ENCODE data around the gene CLNK. TPM values are rescaled to one million over a fixed set of nuclear protein-coding genes. Genes with fewer than 3 reads are reported as not detected.

CLNK gene
- total RNA-seq, 1 experiment from 2014 or later = not detected

DNA sequence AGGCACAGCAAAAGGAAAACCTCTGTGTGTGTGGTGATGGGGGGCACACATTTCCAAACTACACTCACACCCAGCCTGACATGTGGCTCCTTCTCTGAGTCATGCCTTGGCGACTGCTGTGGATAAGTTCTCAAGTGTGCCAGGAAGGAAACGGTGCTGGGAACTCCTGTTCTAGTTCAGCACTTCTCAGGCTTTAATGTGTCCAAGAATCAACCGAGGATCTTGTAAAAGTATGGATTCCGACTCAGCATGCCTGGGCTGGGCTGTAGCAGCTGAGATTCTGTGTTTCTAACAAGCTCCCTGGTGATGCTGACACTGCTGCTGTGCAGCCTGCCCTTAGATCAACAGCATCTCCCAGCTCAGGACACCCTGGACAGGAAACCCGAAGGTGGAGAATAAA, 20.2 kb downstream of the CLNK start:
- DNase-seq = no peak
- WGBS (ENCODE audit: extremely low coverage, insufficient read length, low lambda C conversion rate) = no CpG with 5 or more reads among the region's 5 CpGs
- peaks cover 3% of the 10 kb centered on the region; the same call in 1 of the 2 replicates for H3K27me3 Mint-ChIP-seq (ENCODE audit: low read depth)

More for the DNA sequence above, 20.2 kb downstream of the CLNK start:
- Histone ChIP-seq H3K4me2 (ENCODE audit: insufficient read depth, insufficient read length, low read length) (no peak overlapping the region), H3K14ac (ENCODE audit: insufficient read depth, low read length) (no peak overlapping the region; the same call in 1 of the 2 replicates), H3K79me2 (ENCODE audit: insufficient read depth, low read length) (no peaks in the 10 kb centered on the region), H3K9ac (ENCODE audit: extremely low read depth, insufficient read length, low read length) (no peak overlapping the region), H2BK120ac (ENCODE audit: low read depth, low read length, poor library complexity, severe bottlenecking) (no peak overlapping the region), H3K4me1 (ENCODE audit: insufficient read depth, low read length) (no peaks in the 10 kb centered on the region), H2BK5ac (ENCODE audit: insufficient read length, low read length) (no peak overlapping the region), H4K5ac (ENCODE audit: insufficient read length, low read depth, low read length) (no peak overlapping the region), H3T11ph (ENCODE audit: low read length) (no peak overlapping the region), H3K9me3 (ENCODE audit: control insufficient read depth, low read depth, low read length) (no peaks in the 10 kb centered on the region), H2AK5ac (ENCODE audit: insufficient read length, low read length) (no peak overlapping the region), H4K20me1 (ENCODE audit: control insufficient read depth, insufficient read depth, insufficient read length) (no peaks in the 10 kb centered on the region), H3K56ac (ENCODE audit: insufficient read length, low read depth, low read length) (no peak overlapping the region), H3K23me2 (ENCODE audit: insufficient read length, low read depth, low read length, poor library complexity, severe bottlenecking) (no peaks in the 10 kb centered on the region), H2BK12ac (ENCODE audit: insufficient read length, low read depth, low read length) (no peak overlapping the region), H3K79me1 (ENCODE audit: insufficient read depth, low read depth, low read length, poor library complexity, severe bottlenecking) (no peaks in the 10 kb centered on the region), H3K18ac (ENCODE audit: insufficient read length, low read depth, low read length) (no peak overlapping the region), H3K27ac (ENCODE audit: insufficient read length, low read depth, low read length) (no peak overlapping the region), H3K4ac (ENCODE audit: low read depth, low read length) (no peak overlapping the region), H4K91ac (ENCODE audit: insufficient read length, low read depth, low read length) (no peak overlapping the region), H2BK15ac (ENCODE audit: low read depth, low read length) (no peak overlapping the region), H3K23ac (ENCODE audit: insufficient read length, low read depth, low read length) (no peak overlapping the region), H2AFZ (ENCODE audit: low read length) (no peak overlapping the region), H3K27me3 (ENCODE audit: insufficient read depth, low read length) (no peaks in the 10 kb centered on the region), H4K8ac (replicated peaks; ENCODE audit: insufficient read length, low read depth, low read length) (no peak overlapping the region), H2BK20ac (ENCODE audit: low read depth, low read length, poor library complexity, severe bottlenecking) (no peak overlapping the region)
- Mint-ChIP-seq H3K4me1 (no peaks in the 10 kb centered on the region), H3K36me3 (ENCODE audit: insufficient read depth in 1 of 3, low read depth in 3 of 3) (no peaks in the 10 kb centered on the region), H3K9me3 (no peaks in the 10 kb centered on the region), H3K4me3 (no peak overlapping the region), H3K27ac (no peak overlapping the region)
- TF ChIP-seq, protein P1, sequence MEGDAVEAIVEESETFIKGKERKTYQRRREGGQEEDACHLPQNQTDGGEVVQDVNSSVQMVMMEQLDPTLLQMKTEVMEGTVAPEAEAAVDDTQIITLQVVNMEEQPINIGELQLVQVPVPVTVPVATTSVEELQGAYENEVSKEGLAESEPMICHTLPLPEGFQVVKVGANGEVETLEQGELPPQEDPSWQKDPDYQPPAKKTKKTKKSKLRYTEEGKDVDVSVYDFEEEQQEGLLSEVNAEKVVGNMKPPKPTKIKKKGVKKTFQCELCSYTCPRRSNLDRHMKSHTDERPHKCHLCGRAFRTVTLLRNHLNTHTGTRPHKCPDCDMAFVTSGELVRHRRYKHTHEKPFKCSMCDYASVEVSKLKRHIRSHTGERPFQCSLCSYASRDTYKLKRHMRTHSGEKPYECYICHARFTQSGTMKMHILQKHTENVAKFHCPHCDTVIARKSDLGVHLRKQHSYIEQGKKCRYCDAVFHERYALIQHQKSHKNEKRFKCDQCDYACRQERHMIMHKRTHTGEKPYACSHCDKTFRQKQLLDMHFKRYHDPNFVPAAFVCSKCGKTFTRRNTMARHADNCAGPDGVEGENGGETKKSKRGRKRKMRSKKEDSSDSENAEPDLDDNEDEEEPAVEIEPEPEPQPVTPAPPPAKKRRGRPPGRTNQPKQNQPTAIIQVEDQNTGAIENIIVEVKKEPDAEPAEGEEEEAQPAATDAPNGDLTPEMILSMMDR (conservative IDR thresholded peaks at IDR 0.05) = no peak

Data from H9 (cell line).